DND-41 (cell line): Measurements from ENCODE around the gene MACROD2.

Experiments
- ATAC-seq: fragments of 200-7000 bp; cut with Tn5 transposase; 3 replicates; pipeline ENCODE4 v1.9.1; 2021; ENCODE audit warnings: low read depth; ENCODE audit not compliant: insufficient read depth
- DNase-seq: peaks from one replicate; pipeline ENCODE4 v3.0.0-alpha.2; 2020
- H2AFZ ChIP-seq: 2 replicates; pipeline ENCODE4 v1.6.0; 2012; ENCODE audit warnings: low read depth, low read length
- H3K27ac ChIP-seq: 2 replicates; pipeline ENCODE4 v1.5.1; 2012; ENCODE audit warnings: low read length, inconsistent platforms
- H3K27me3 ChIP-seq: fragments of 200-600 bp; sonication (generic); 2 replicates; pipeline ENCODE4 v1.6.0; 2012; ENCODE audit warnings: low read length, mild to moderate bottlenecking, inconsistent platforms; ENCODE audit not compliant: insufficient read depth, poor library complexity
- H3K36me3 ChIP-seq: 2 replicates; pipeline ENCODE4 v1.5.1; 2012; ENCODE audit warnings: low read length, inconsistent platforms; ENCODE audit not compliant: insufficient read depth
- H3K4me1 ChIP-seq: 2 replicates; pipeline ENCODE4 v1.5.1; 2012; ENCODE audit warnings: mild to moderate bottlenecking, low read length; ENCODE audit not compliant: insufficient read depth
- H3K4me2 ChIP-seq: 2 replicates; pipeline ENCODE4 v1.6.0; 2012; ENCODE audit warnings: mild to moderate bottlenecking, moderate library complexity, low read length, inconsistent platforms; ENCODE audit not compliant: insufficient read depth
- H3K4me3 ChIP-seq, 2 experiments: fragments of 200-600 bp in 1 of 2; shearing (Covaris generic) in 1 of 2; 2 replicates each; pipeline ENCODE4 v1.5.1; 2012 to 2016; ENCODE audit warnings: inconsistent platforms in 2 of 2, low read length in 2 of 2, mild to moderate bottlenecking in 2 of 2, low read depth in 1 of 2, moderate library complexity in 1 of 2
- H3K79me2 ChIP-seq: 2 replicates; pipeline ENCODE4 v1.6.0; 2012; ENCODE audit warnings: low read length, inconsistent platforms; ENCODE audit not compliant: insufficient read depth
- H3K9ac ChIP-seq: 2 replicates; pipeline ENCODE4 v1.6.0; 2012; ENCODE audit warnings: low read depth, mild to moderate bottlenecking, inconsistent platforms, low read length, moderate library complexity
- H3K9me3 ChIP-seq: 2 replicates; pipeline ENCODE4 v1.5.1; 2012; ENCODE audit warnings: low read length, moderate library complexity, mild to moderate bottlenecking, inconsistent platforms; ENCODE audit not compliant: insufficient read depth, severe bottlenecking
- H4K20me1 ChIP-seq: 2 replicates; pipeline ENCODE4 v1.6.0; 2012; ENCODE audit warnings: low read length; ENCODE audit not compliant: insufficient read depth
- EZH2 ChIP-seq: IDR thresholded peaks from 3 replicates; pipeline ENCODE4 v1.6.1; 2012; ENCODE audit warnings: borderline replicate concordance, low read depth, mild to moderate bottlenecking, moderate library complexity, low read length, inconsistent platforms; ENCODE audit not compliant: severe bottlenecking
- TF ChIP-seq, protein P1 (sequence below): IDR thresholded peaks from 2 replicates; pipeline ENCODE4 v1.5.1; 2012; ENCODE audit warnings: borderline replicate concordance, low read length, moderate library complexity, mild to moderate bottlenecking; ENCODE audit not compliant: poor library complexity, severe bottlenecking; ENCODE audit errors: extremely low read depth

Gene MACROD2

GRCh38 chr20:16066571-16066970, 2071.3 kb downstream of the MACROD2 start:
- Histone ChIP-seq H4K20me1 (no peaks in the 10 kb centered on the region), H3K27ac (no peak overlapping the region), H3K27me3 (no peaks in the 10 kb centered on the region), H3K36me3 (no peaks in the 10 kb centered on the region), H3K4me1 (no peaks in the 10 kb centered on the region), H3K4me3 (no peak overlapping the region), H3K4me2 (no peak overlapping the region), H3K9ac (no peak overlapping the region), H3K9me3 (no peaks in the 10 kb centered on the region), H2AFZ (no peak overlapping the region), H3K79me2 (no peaks in the 10 kb centered on the region)
- TF ChIP-seq EZH2, result no peak
- TF ChIP-seq, protein P1, sequence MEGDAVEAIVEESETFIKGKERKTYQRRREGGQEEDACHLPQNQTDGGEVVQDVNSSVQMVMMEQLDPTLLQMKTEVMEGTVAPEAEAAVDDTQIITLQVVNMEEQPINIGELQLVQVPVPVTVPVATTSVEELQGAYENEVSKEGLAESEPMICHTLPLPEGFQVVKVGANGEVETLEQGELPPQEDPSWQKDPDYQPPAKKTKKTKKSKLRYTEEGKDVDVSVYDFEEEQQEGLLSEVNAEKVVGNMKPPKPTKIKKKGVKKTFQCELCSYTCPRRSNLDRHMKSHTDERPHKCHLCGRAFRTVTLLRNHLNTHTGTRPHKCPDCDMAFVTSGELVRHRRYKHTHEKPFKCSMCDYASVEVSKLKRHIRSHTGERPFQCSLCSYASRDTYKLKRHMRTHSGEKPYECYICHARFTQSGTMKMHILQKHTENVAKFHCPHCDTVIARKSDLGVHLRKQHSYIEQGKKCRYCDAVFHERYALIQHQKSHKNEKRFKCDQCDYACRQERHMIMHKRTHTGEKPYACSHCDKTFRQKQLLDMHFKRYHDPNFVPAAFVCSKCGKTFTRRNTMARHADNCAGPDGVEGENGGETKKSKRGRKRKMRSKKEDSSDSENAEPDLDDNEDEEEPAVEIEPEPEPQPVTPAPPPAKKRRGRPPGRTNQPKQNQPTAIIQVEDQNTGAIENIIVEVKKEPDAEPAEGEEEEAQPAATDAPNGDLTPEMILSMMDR, result no peak
- DNase-seq (no peak), ATAC-seq (no peak)

- DNase-seq (no peak), ATAC-seq (no peak)
- Histone ChIP-seq H3K4me1 (no peaks in the 10 kb centered on the region), H3K79me2 (no peaks in the 10 kb centered on the region), H3K27me3 (no peaks in the 10 kb centered on the region), H3K9ac (no peak overlapping the region), H3K27ac (no peak overlapping the region), H3K4me3 (no peak overlapping the region), H2AFZ (no peak overlapping the region), H3K9me3 (no peaks in the 10 kb centered on the region), H3K36me3 (no peaks in the 10 kb centered on the region), H4K20me1 (no peaks in the 10 kb centered on the region), H3K4me2 (no peak overlapping the region)
- TF ChIP-seq, protein P1, result no peak
- no peak for TF ChIP-seq EZH2
Measured at GRCh38 chr20:16069389-16070010, 2074.2 kb downstream of the MACROD2 start.

- Histone ChIP-seq H3K79me2 (no peaks in the 10 kb centered on the region), H3K4me3 (no peak overlapping the region), H3K27ac (no peak overlapping the region), H2AFZ (no peak overlapping the region), H3K36me3 (no peaks in the 10 kb centered on the region), H3K4me2 (no peak overlapping the region), H3K9me3 (no peaks in the 10 kb centered on the region), H4K20me1 (no peaks in the 10 kb centered on the region), H3K9ac (no peak overlapping the region), H3K27me3 (no peaks in the 10 kb centered on the region), H3K4me1 (no peaks in the 10 kb centered on the region)
- TF ChIP-seq, protein P1, result no peak
- TF ChIP-seq EZH2, result no peak
- no peak for DNase-seq
- no peak for ATAC-seq
Measured at GRCh38 chr20:16072220-16072619, 2076.9 kb downstream of the MACROD2 start.
